Neural progenitor cell (in vitro differentiated cells): ENCODE data around the gene TMED3.

Experiments used
- EZH2 ChIP-seq: fragments of 200-600 bp; sonication (generic); IDR thresholded peaks from 2 replicates; pipeline ENCODE4 v1.6.1; 2017; ENCODE audit warnings: antibody characterized with exemption, mild to moderate bottlenecking, moderate library complexity
- EZH2phosphoT487 ChIP-seq: fragments of 200-600 bp; sonication (generic); IDR thresholded peaks from 2 replicates; pipeline ENCODE4 v1.6.1; 2017; ENCODE audit warnings: antibody characterized with exemption
- TF ChIP-seq, protein P1 (sequence below): fragments of 200-600 bp; sonication (generic); IDR thresholded peaks from 2 replicates; pipeline ENCODE4 v1.5.1; 2017; ENCODE audit warnings: antibody characterized with exemption, mild to moderate bottlenecking

DNA sequence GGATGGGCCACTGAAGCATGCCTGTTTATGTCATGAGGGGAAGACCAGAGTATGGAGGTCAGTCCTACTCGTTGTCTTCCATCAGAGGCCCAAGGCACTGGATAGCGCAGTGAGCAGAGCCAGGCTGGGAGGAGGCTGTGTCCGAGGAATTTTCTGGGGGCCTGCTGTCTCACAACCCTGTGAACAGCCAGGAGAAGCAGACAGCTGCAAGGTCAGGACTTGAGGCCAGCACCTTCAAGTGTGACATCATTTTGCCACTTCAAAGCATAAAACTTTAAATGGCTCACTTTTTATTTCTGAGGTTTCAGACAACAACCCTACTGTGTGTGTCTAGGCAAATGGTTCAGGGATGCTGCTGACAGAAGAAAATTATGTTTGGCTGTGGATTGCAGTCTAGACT lies 47.2 kb downstream of the TMED3 start:
- TF ChIP-seq, protein P1, sequence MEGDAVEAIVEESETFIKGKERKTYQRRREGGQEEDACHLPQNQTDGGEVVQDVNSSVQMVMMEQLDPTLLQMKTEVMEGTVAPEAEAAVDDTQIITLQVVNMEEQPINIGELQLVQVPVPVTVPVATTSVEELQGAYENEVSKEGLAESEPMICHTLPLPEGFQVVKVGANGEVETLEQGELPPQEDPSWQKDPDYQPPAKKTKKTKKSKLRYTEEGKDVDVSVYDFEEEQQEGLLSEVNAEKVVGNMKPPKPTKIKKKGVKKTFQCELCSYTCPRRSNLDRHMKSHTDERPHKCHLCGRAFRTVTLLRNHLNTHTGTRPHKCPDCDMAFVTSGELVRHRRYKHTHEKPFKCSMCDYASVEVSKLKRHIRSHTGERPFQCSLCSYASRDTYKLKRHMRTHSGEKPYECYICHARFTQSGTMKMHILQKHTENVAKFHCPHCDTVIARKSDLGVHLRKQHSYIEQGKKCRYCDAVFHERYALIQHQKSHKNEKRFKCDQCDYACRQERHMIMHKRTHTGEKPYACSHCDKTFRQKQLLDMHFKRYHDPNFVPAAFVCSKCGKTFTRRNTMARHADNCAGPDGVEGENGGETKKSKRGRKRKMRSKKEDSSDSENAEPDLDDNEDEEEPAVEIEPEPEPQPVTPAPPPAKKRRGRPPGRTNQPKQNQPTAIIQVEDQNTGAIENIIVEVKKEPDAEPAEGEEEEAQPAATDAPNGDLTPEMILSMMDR: no peak
- no peak for TF ChIP-seq EZH2
- TF ChIP-seq EZH2phosphoT487: no peak
